Activated CD8-positive, alpha-beta memory T cell treated with anti-CD3 and anti-CD28 coated beads for 4 hours (primary cell): ENCODE data around the gene FAM221B.

ENCODE experiments used
- DNase-seq, 2 donors: peaks; one replicate each; pipeline ENCODE4 v3.0.0-alpha.2; 2020; ENCODE audit warnings: low read depth in 2 of 2

The FAM221B gene

GRCh38 chr9:35792024-35792813, 36.3 kb downstream of the FAM221B start:
- no peak for DNase-seq

DNA sequence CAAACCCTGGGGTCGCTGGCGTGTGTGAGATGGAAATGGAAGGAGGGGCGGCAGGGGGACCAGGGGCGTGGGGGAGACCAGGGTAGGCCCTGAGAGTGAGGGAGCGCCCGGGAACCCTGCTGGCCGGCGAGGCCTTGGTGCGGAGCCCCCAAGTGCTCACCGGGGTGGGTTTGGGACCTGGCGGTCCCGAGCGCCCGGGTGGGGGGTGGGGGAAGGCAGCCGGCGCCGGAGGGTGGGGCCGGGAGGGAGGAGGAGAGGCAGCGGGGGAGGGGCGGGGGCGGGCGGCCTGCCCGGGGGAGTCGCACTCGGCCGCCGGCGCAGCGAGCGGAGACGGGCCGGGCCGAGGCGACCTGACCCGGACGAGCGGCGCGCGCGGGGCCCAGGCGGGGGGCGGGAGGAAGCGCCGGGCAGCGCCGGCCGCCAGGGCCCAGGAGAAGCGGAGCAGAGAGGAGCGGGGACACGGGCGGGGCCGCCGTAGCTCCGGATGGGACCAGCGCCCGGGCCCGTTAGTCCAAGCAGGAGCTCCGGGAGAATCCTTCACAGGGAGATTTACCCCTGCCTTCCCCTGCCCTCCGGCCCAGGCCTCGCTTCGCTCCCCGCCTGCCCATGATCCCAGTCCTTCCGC, 37.1 kb downstream of the FAM221B start, which contains the start of gene NPR2:
TSS of gene NPR2 (plus strand) at position 295 of the 625 bp plus-strand sequence. CDS start 818 bp downstream, outside the sequence.
- DNase-seq = no peak

DNA sequence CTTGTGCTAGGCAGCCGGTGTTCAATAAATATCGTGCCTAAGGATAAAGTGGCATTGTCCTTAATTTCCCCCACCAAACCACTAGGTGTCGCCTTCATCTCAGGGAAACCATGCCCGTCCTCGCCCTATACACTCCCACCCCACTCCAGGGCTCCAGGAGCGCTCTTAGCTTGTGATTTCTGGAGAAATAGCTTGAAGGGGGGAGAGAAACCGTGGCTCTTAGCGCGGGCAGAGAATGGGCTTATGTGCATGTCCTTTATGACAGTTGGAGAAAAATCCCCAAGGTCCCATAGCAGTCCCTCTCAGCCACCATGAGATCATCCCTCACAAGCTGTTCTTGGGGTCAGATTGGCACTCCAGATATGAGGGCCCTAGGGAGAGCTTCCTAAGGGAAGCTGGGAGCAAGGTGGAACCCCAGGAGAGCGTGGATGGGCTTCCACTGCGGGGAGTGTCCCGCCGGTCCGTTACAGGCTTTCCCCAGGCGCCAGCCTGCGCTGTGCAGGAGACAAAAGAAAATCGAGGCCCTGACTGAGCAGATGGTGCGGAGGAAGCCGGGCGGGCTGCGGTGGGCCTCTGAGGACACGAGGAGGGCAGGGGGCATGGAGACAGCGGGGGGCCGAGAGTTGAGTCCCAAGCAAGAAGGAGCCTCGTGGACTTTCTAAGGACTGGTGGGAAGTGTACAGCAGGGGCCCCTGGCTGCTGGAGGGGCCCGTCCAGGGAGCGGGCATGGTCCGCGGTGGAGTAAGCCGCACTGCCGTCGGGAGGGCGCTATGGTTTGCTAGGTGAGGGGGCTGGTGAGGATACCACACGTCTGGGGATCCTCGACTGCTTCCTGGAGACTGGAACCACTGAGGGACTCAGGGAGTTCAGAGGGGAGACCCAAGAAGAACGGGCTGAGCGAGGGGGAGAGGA, 37.9 kb downstream of the FAM221B start:
- DNase-seq = peak; percentile 14 to 30

DNA sequence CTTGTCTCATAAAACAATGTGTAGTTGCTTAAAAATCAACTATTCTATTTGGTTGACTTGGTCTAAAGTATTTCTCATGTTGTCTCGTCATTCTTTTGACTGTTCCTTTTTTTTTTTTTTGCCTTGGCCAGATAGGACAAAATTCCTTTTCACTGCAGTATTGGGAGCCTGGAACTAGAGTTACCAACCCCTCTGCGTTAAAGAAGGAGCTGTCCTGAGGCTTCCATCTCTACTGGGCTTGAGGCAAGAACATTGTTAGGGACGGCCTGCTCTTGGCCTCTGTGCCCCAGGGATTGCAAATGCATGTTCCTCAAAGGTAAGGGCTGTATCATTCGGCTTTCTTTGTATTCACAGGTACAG, 38.5 kb downstream of the FAM221B start:
- no peak for DNase-seq

DNA sequence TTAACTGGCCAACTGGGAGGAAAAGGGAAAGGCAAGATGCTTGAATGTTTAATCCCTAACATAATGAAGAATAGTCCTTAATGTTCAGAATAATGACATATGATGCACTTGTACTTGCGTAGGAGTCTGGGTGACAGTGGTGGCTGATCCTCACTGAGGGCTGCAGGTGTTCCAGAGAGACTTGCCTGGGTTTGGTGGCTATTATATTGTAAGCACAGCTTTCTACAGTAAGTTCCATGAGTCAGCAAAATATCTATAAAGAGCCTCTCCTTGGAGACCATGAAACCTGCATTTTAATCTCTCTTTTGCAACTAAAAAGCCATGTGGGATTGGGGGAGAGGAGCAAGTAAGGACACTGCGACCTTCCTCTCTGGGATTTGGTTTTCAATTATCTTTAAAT, 39.0 kb downstream of the FAM221B start:
- DNase-seq = no peak

DNA sequence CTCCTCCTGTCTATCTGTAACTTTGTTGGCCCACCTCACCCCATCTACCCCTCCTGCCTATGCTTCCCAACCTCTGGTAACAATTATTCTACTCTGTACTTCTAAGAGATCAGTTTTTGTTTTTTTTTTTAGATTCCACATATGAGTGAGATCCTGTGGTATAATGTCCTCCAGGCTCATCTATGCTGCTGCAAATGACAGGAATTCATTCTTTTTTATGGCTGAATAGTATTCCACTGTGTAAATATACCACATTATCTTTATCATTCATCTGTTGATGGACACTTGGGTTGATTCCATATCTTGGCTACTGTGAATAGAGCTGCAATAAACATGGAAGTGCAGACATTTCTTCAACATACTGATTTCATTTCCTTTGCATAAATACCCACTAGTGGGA, 45.1 kb downstream of the FAM221B start:
- no peak for DNase-seq

DNA sequence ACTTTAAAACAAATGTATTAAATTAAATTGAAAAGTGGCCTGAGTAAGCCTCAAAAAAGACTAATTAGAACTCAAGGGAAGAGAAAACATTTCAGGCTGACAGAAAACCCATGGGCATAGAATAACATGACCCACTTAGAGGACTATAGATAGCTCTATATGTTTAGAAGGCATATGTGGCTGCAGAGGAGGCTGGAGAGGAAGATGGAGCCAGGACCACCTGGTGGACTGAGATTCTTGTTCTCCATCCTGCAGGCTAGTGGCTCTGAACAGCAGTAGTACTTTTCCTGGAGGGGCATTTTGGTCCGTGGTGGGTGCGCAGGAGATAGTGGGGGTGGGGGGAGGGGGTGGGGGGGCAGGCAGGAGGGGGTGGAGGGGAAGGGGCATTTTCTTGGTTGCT, 47.5 kb downstream of the FAM221B start:
- no peak for DNase-seq

GRCh38 chr9:35778496-35778895, 50.0 kb downstream of the FAM221B start:
- DNase-seq = no peak

DNA sequence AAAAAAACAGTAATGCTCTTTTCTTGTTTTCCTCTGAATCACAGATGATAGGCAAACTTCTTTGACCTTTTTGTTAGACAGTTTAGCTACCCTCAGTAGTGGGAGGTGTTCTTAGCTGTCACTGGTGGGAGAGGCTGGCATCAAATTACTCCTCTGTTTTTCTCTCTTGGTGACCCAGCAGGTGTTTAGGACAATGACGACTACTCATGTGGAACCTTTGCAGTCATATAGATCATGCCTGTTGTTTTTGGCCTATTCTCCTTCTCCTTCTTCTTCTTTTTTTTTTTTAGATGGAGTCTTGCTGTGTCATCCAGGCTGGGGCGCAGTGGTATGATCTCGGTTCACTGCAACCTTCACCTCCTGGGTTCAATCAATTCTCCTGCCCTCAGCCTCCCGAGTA, 52.5 kb downstream of the FAM221B start:
- DNase-seq = no peak

- DNase-seq = no peak
Observed at GRCh38 chr9:35774907-35775635, 53.5 kb downstream of the FAM221B start.

DNA sequence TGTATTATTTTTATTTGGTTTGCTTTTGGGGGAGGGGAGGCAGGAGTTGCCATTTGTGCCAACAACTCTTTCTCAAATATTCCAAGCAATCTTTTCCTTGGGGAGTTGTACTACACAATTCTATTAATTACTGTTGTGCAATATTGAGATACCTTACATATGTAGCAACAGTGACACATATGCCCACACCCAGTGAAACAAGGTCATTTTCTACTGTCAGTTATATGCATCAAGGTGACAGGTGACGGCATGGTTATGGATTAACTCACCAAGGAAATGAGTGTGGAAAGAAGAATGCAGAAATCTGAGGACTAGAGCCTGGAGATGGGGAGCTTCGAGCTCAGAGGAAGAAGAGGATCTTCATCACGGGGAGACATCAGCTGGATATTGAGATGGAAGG, 56.6 kb downstream of the FAM221B start:
- DNase-seq = no peak

DNA sequence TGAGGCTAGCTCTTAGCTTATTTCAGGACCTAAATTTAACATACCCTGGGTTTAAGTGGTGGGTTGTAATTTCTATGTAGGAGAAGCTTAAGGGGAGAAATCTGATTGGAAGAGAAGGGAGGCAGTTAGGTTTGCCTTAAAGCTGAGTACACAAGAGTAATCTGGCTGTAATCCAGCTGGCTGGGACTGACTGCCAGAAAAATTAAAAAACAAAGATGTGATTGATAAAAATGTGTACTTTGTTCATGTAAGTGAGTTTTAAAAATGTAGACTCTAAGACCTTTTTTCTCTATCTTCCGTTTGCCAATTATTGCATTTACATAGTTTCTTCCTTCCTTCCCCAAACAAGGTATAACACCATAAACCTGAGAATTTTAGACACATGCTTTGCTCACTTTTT, 57.0 kb downstream of the FAM221B start:
- DNase-seq = no peak

DNA sequence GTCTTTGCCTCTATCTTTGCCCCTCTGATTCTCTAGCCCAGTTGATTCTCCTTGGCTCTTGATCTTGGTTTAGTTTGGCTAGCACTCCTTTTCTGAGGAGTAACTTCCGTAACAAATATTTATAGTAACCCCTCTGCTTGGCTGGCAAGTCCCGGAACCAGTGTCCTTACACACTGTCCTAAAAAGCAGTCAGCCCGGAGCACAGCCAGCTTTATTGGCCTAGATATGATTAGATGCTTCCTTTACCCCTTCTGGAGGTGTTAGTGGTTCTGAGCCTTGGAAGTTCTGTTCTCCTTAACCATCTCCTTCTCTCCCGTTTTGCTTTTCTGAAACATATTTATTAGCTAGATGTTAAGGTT, 57.5 kb downstream of the FAM221B start:
- DNase-seq = no peak

- DNase-seq = no peak
Observed at GRCh38 chr9:35769763-35770162, 58.8 kb downstream of the FAM221B start.

GRCh38 chr9:35767458-35767857, 61.1 kb downstream of the FAM221B start:
- no peak for DNase-seq

GRCh38 chr9:35766997-35767396, 61.5 kb downstream of the FAM221B start:
- no peak for DNase-seq
